ENCODE measurements around the gene FRMD1. TPM values are rescaled to one million over a fixed set of nuclear protein-coding genes. Genes with fewer than 3 reads are reported as not detected.
A peak's percentile ranks its signal among the peaks of the same experiment; 100 is the strongest.

FRMD1 gene
- polyA plus RNA-seq, 10 donors = 0.09 to 0.55 (median 0.22) TPM

GRCh38 chr6:168056892-168057527, 22.0 kb downstream of the FRMD1 start:
- DNase-seq = no peak

GRCh38 chr6:168055696-168056489, 23.1 kb downstream of the FRMD1 start:
- no peak for DNase-seq

- peak in 2 of 3 donors; percentile 36 to 55 for DNase-seq
Measured at GRCh38 chr6:168054765-168055560, 24.0 kb downstream of the FRMD1 start.

- DNase-seq = no peak
Measured at GRCh38 chr6:168053957-168054471, 25.0 kb downstream of the FRMD1 start.

- no peak for DNase-seq
Measured at GRCh38 chr6:168053086-168053956, 25.7 kb downstream of the FRMD1 start.

- no peak for DNase-seq
Measured at GRCh38 chr6:168052291-168052891, 26.6 kb downstream of the FRMD1 start.

DNA sequence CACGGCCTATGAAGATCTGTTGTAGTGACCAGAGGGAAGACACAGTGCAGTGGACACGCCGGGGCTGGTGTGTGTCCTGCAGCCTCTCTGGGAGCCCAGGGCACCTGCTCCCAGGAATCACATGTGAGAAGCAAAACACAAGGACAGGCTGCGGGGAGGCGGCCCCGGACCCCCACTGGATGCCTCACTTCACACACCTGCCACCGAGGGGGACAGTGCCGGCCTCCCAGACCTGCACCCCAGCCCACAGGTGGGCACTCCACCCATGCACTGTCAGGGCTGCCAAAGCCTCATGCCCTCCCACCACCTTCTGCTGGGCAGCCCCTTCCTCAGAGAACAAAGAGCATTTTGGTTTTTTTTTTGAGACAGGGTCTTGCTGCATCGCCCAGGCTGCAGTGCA, 27.4 kb downstream of the FRMD1 start:
- no peak for DNase-seq

GRCh38 chr6:168050881-168051586, 28.0 kb downstream of the FRMD1 start:
- no peak for DNase-seq

GRCh38 chr6:168050225-168050880, 28.7 kb downstream of the FRMD1 start:
- DNase-seq = no peak

DNA sequence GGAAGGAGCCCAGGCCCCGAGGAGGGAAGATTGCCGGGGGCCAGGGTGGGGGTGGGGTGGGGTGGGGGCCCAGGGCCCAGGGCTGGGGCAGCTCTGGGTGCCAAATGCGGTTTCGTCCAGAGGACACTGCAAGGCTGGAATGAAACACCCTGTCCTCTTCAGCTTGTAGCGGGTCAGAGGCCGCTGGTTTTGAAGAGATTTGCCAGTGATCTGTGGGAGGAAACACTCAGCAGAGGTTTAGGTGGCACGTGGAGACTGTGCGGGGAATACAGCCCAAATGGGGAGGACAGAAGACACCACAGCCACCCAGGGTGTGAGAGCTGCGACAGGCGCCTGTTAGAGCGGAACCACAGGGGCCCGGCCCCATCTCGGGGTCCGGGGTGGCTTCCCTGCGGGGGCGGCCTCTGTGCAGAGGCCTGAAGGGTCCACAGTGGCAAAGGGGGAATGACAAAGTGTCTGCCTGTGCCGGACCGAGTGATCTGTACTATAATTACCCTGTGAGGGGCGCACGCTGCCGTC, 29.2 kb downstream of the FRMD1 start:
- DNase-seq = no peak

- DNase-seq = no peak
Measured at GRCh38 chr6:168049277-168049676, 29.7 kb downstream of the FRMD1 start.

- DNase-seq = no peak
Measured at GRCh38 chr6:168048724-168049025, 30.3 kb downstream of the FRMD1 start.

GRCh38 chr6:168047841-168048723, 30.9 kb downstream of the FRMD1 start:
- DNase-seq = no peak

DNA sequence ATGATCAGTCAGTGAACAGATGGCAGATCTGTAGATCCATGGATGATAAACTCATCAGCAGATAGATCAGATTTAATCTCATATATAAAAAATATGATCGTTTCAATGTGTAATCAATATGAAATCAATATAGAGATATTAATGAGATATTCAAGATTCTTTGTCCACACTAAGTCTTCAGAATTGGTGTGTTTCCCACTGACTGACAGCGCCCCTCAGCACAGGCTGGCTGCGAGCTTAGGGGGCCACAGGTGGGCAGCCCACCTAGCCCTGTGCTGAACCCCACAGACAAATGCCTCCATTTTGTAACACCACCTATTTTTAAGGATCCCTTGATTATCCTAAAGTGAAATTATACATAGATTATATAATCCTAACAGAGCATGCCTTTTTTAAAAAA, 32.3 kb downstream of the FRMD1 start:
- DNase-seq = no peak

DNA sequence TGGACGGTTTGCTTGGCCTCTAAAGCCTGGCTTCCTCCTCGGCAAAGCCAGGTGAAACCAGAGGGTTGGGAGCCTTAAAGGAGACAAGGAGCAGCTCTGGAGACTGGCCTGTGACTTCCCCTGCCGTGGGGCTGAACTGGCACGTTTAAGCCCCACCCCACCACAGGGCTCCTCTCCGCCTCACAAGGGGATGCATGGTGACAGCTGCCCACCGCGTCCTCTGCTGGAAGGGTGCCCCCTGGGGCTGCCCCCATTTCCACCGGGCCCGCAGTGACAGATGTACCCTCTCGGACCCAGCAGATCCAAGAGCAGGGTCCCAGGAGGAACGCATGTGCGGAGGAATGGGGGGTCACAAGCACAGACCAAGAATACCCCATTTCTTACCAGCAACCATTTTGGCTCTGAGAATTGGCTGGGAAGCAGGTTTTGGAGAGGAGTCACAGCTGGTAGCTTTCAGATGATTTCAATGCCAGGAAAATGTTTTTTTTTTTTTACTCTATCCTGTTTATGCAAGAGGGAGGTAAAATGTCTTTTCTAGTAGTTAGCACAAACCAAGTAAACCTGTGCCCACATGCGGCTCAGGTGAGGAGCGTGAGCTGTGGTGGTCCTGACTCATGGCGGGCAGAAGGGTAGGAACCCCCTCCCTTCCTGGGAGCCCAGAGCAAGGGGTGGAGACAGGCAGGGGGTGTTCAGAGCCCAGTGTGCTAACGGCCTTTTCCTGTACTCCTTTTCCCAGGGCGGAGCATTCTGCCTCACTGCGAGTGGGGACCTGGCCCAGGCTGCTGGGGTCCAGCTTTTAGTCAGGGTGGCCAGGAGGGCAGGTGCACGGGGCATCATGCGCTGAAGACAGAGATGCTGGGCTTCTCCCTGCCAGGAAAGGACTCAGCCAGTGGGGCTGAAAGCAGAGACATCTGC, 33.0 kb downstream of the FRMD1 start:
- DNase-seq = peak in 1 of 3 donors; percentile 48

- no peak for DNase-seq
Measured at GRCh38 chr6:168045141-168045691, 33.8 kb downstream of the FRMD1 start.

- no peak for DNase-seq
Measured at GRCh38 chr6:168044521-168045130, 34.4 kb downstream of the FRMD1 start.

Data from muscle of back (tissue), 11 donors.